Fibroblast of the aortic adventitia (primary cell): ENCODE data around the gene ARID5B. TPM values are rescaled to one million over a fixed set of nuclear protein-coding genes. Genes with fewer than 3 reads are reported as not detected.

Source experiments
- DNase-seq: peaks from one replicate; pipeline ENCODE4 v3.0.0-alpha.2; 2010; ENCODE audit warnings: low read depth
- H3K4me3 ChIP-seq: 2 replicates; pipeline ENCODE4 v1.5.1; 2011; ENCODE audit warnings: low read depth, mild to moderate bottlenecking, control low read depth, low read length, moderate library complexity
- total RNA-seq: library from RNA; depleted of rRNA; stranded (reverse); fragments of >200 nt; gene quantifications from 2 replicates; pipeline ENCODE4 v1.2.3, GENCODE V29; 2012; ENCODE audit warnings: low replicate concordance
- TF ChIP-seq, protein P1 (sequence below): IDR thresholded peaks from 2 replicates; pipeline ENCODE4 v1.5.1; 2011; ENCODE audit warnings: mild to moderate bottlenecking, low read length, control low read depth, inconsistent platforms; ENCODE audit not compliant: insufficient read depth

Gene ARID5B
- total RNA-seq, 1 donor: 87.9 TPM

DNA sequence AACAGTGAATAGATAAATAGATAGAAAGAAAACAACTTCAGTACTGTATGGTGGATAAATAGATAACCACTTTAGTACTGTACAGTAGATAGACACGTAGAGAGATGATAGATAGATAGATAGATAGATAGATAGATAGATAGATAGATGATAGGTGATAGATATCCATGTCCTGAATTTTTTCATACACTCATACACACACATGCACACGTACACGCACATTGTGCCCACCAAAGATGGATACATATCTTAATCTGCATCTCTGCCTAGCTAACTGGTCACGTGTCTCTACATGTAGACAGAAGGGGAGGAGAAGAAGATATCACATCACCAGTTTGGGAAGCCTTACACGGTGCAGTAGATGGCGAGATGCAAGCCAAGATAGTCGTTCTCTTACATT is 99.2 kb downstream of the ARID5B start:
- TF ChIP-seq, protein P1, sequence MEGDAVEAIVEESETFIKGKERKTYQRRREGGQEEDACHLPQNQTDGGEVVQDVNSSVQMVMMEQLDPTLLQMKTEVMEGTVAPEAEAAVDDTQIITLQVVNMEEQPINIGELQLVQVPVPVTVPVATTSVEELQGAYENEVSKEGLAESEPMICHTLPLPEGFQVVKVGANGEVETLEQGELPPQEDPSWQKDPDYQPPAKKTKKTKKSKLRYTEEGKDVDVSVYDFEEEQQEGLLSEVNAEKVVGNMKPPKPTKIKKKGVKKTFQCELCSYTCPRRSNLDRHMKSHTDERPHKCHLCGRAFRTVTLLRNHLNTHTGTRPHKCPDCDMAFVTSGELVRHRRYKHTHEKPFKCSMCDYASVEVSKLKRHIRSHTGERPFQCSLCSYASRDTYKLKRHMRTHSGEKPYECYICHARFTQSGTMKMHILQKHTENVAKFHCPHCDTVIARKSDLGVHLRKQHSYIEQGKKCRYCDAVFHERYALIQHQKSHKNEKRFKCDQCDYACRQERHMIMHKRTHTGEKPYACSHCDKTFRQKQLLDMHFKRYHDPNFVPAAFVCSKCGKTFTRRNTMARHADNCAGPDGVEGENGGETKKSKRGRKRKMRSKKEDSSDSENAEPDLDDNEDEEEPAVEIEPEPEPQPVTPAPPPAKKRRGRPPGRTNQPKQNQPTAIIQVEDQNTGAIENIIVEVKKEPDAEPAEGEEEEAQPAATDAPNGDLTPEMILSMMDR: no peak
- no peak for DNase-seq
- no peak overlapping the region for H3K4me3 ChIP-seq

DNA sequence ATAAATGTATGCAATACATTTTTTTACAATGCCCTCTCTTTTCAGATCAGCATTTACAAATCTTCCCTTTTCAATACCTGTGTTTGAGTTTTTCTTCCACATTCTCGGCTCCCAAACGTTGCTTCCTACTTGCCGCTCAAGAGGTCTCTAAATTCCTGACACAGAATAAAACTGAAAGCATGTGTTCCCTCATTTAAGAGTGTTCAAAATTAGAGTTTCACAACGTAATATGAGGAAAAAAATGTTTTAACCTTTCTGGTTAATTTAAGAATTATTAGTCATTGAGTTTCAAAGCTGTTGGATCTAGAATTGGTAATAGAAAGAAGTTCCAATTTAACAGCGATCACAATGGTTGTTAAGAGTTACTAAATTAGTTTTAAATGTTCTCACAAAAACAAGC is 100.4 kb downstream of the ARID5B start:
- no peak for DNase-seq
- TF ChIP-seq, protein P1: no peak
- no peak overlapping the region for H3K4me3 ChIP-seq

DNA sequence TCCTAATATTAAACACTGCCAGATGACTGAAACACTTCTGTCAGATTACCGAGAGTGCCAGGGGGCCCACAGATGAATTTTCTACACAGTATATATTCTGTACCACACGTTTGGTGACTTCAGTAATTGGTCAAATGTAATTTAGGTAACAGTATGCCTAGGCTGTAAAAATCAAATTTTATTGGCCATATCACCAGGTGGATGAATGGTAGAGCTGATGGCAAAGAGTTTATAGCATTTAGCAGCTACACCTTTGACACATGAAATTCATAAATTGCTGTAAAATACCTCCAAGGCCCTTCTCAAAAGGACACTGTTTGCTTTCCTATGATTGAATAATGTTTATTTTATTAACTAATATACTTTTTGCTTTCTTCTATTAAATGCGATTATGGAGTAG is 101.3 kb downstream of the ARID5B start:
- TF ChIP-seq, protein P1: no peak
- H3K4me3 ChIP-seq: no peak overlapping the region

DNA sequence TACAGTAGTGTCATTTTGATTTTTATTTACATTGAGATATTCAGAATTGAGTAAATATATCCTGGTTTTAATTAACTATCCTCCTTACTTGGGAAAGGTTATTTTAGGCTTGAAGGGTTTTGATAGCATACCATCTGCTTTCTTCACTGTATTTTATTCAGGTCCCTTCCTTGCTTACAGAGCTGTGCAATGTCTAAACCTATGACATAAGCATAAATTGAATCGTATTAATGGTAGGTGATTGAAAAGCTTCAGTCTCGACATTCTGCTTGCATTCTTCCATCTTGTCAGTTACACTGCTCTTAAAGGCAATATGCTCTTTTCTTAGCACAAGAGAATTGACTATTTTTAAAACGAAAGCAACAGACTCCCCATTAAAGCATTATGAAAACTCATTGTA is 102.5 kb downstream of the ARID5B start:
- TF ChIP-seq, protein P1: no peak
- no peak overlapping the region for H3K4me3 ChIP-seq

More for the DNA sequence above, 101.3 kb downstream of the ARID5B start:
- DNase-seq: no peak

DNA sequence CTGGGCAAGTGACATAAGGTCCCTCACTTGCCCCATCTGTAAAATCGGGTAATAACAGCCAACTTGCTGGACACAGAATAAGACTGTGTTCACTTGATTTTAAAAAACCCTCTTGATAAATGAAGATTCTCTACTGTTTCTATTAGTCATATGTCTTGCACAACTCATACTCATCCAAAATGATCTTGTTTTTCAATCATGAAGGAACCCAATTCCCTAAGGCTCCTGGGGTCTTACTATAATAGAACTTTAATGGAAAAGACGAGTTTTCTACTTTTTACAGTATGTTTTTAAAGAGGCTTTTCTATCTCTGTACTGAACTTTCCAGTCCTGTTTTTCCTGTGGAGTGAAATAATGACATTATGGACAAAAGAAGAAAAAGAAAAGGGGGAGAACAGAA is 103.8 kb downstream of the ARID5B start:
- TF ChIP-seq, protein P1: no peak
- no peak overlapping the region for H3K4me3 ChIP-seq
- DNase-seq: no peak

More for the DNA sequence above, 102.5 kb downstream of the ARID5B start:
- no peak for DNase-seq

DNA sequence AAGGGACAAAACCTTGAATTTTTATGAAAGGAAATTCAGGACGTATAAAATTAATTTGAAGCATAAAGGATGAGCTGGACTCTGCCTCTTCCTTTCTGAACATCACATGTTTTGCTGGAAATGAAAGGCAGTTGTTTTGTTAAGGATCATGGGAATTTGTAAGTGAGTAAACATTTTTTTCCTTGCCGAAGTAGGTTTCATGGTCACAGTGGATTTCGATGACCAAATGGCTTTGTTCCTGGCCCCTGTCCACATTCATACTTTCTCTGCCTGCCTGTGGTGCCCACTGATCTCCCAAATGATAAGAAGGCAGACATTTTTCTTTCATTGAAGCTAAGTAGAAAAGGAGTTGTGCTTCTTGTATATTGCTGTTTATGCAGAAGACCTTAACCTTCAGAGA is 104.2 kb downstream of the ARID5B start:
- TF ChIP-seq, protein P1: no peak

DNA sequence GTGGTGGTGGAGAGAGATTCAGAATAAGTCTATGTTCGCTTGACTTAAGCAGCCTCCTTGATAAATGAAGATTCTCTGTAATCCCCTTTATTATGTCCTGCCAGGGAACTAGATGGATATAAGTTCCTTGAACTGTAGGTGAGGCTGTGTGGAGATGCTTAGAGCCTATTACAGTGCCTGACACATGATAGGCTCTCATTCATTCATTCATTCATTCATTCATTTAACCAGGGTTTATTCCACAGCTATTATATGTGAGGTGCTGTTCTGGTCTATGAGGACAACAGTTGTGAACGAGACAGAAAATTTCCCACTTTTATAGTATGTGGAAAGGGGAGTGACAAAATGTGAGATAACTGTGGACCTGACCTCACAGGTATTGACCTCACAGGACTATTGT is 105.6 kb downstream of the ARID5B start:
- TF ChIP-seq, protein P1: no peak
- no peak for DNase-seq
- no peak overlapping the region for H3K4me3 ChIP-seq

More for the DNA sequence above, 104.2 kb downstream of the ARID5B start:
- H3K4me3 ChIP-seq: no peak overlapping the region
- DNase-seq: no peak
